ENCODE results near the gene ZNF770. TPM values are rescaled to one million over a fixed set of nuclear protein-coding genes. Genes with fewer than 3 reads are reported as not detected.

Gene ZNF770
- 20.2 and 24.9 TPM in 2 replicates for total RNA-seq

- peak; percentile 68 to 82 for DNase-seq (ENCODE audit: low read depth in 2 of 2)
Measured at GRCh38 chr15:34988027-34988902, at the start of gene ZNF770. TSS of gene ZNF770 (minus strand) at chr15:34988287. CDS start at chr15:34983434, 4,853 bp downstream.

GRCh38 chr15:35028235-35028984 is 40.3 kb upstream of the ZNF770 start:
- DNase-seq (ENCODE audit: low read depth in 2 of 2): no peak

GRCh38 chr15:35023804-35024203 is 35.7 kb upstream of the ZNF770 start:
- DNase-seq (ENCODE audit: low read depth in 2 of 2): no peak

GRCh38 chr15:35020974-35021373 is 32.9 kb upstream of the ZNF770 start:
- DNase-seq (ENCODE audit: low read depth in 2 of 2): no peak

- DNase-seq (ENCODE audit: low read depth in 2 of 2): no peak
Measured at GRCh38 chr15:35019404-35020327, 31.6 kb upstream of the ZNF770 start.

- DNase-seq (ENCODE audit: low read depth in 2 of 2): no peak
Measured at GRCh38 chr15:35014241-35014640, 26.2 kb upstream of the ZNF770 start.

GRCh38 chr15:35013370-35013769 is 25.3 kb upstream of the ZNF770 start:
- no peak for DNase-seq (ENCODE audit: low read depth in 2 of 2)

- no peak for DNase-seq (ENCODE audit: low read depth in 2 of 2)
Measured at GRCh38 chr15:35007397-35007796, 19.3 kb upstream of the ZNF770 start.

GRCh38 chr15:35005933-35006332 is 17.8 kb upstream of the ZNF770 start:
- no peak for DNase-seq (ENCODE audit: low read depth in 2 of 2)

GRCh38 chr15:35003928-35004327 is 15.8 kb upstream of the ZNF770 start:
- DNase-seq (ENCODE audit: low read depth in 2 of 2): no peak

GRCh38 chr15:35000511-35000910 is 12.4 kb upstream of the ZNF770 start:
- DNase-seq (ENCODE audit: low read depth in 2 of 2): no peak

- DNase-seq (ENCODE audit: low read depth in 2 of 2): no peak
Measured at GRCh38 chr15:34999906-35000305, 11.8 kb upstream of the ZNF770 start.

GRCh38 chr15:34994925-34995324 is 6.8 kb upstream of the ZNF770 start:
- no peak for DNase-seq (ENCODE audit: low read depth in 2 of 2)

- no peak for DNase-seq (ENCODE audit: low read depth in 2 of 2)
Measured at GRCh38 chr15:34993877-34994276, 5.8 kb upstream of the ZNF770 start.

GRCh38 chr15:34993412-34993811 is 5.3 kb upstream of the ZNF770 start:
- DNase-seq (ENCODE audit: low read depth in 2 of 2): no peak

GRCh38 chr15:34987609-34988026 is 469 bp downstream of the ZNF770 start:
- peak in 1 of 2 donors; percentile 11 for DNase-seq (ENCODE audit: low read depth in 2 of 2)

GRCh38 chr15:34986771-34987480 is 1.2 kb downstream of the ZNF770 start:
- DNase-seq (ENCODE audit: low read depth in 2 of 2): peak in 1 of 2 donors; percentile 37

- DNase-seq (ENCODE audit: low read depth in 2 of 2): no peak
Measured at GRCh38 chr15:34986326-34986725, 1.8 kb downstream of the ZNF770 start.

GRCh38 chr15:34984889-34985630 is 3.0 kb downstream of the ZNF770 start:
- DNase-seq (ENCODE audit: low read depth in 2 of 2): peak; percentile 9 to 76

- DNase-seq (ENCODE audit: low read depth in 2 of 2): no peak
Measured at GRCh38 chr15:34976743-34977142, 11.3 kb downstream of the ZNF770 start.
